NT2/D1 (cell line): ENCODE results near the gene CPE.

Experiments
- YY1 ChIP-seq: IDR thresholded peaks from 2 replicates; pipeline ENCODE4 v1.6.1; 2011; ENCODE audit not compliant: insufficient read length, insufficient read depth
- ZNF274 ChIP-seq: IDR thresholded peaks from 2 replicates; pipeline ENCODE4 v1.6.1; 2011; ENCODE audit warnings: mild to moderate bottlenecking, low read depth, low read length

DNA sequence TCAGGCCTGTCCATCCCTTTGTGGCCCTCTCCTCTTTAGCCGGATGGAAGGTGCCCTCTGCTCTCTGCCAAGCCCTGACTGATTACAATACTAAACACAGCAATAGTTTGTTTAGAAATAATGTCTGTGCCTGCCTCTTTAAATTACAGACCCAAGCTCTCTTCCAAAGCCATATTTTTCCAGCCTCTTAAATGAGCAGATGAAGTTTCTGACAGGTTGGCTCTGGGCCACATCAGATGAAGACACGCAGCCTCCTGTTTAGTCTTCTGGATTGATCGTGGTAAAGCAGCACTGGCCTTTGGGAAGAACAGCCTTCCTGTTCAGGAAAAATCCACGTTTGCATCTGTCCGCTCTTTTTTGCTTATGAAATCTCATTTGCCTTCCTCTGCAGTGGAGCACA lies 133.6 kb downstream of the CPE start:
- no peak for TF ChIP-seq YY1
- TF ChIP-seq ZNF274, result no peak
